Panc1 (cell line): ENCODE data around the gene ARID4A.

Experiments
- POLR2AphosphoS5 ChIP-seq: IDR thresholded peaks from 2 replicates; pipeline ENCODE4 v1.6.1; 2012; ENCODE audit warnings: mild to moderate bottlenecking, low read depth, low read length, moderate library complexity
- TCF7L2 ChIP-seq: IDR thresholded peaks from 2 replicates; pipeline ENCODE4 v1.6.1; 2011; ENCODE audit warnings: mild to moderate bottlenecking, low read depth, low read length, inconsistent platforms
- TF ChIP-seq, protein P1 (sequence below): fragments of 450-650 bp; IDR thresholded peaks from 2 replicates; pipeline ENCODE4 v1.5.1; 2017; ENCODE audit warnings: mild to moderate bottlenecking
- TF ChIP-seq, protein P2 (sequence below), 2 experiments: IDR thresholded peaks; 2 replicates each; pipeline ENCODE4 v1.6.1; 2011 to 2012; ENCODE audit warnings: low read depth in 2 of 2, control low read depth in 1 of 2, low read length in 1 of 2, mild to moderate bottlenecking in 1 of 2, moderate library complexity in 1 of 2; ENCODE audit not compliant: insufficient read depth in 1 of 2

DNA sequence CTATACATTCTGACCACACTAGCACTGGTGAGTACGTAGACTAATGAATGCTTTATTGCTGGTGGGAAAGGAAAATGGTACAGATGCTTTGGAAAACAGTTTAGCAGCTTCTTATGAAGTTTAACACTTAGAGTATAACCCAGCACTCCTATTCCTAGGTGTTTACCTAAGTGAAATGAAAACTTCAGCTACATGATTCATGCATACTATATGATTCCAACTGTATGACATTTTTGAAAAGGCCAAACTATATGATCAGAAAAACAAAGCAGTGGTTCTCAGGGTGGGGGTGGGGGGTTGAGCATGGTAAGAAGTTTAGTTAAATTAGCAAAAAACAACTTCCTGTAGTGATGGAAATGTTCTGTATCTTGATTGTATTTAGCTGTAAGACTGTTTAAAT, 22.1 kb upstream of the ARID4A start:
- TF ChIP-seq, protein P1, sequence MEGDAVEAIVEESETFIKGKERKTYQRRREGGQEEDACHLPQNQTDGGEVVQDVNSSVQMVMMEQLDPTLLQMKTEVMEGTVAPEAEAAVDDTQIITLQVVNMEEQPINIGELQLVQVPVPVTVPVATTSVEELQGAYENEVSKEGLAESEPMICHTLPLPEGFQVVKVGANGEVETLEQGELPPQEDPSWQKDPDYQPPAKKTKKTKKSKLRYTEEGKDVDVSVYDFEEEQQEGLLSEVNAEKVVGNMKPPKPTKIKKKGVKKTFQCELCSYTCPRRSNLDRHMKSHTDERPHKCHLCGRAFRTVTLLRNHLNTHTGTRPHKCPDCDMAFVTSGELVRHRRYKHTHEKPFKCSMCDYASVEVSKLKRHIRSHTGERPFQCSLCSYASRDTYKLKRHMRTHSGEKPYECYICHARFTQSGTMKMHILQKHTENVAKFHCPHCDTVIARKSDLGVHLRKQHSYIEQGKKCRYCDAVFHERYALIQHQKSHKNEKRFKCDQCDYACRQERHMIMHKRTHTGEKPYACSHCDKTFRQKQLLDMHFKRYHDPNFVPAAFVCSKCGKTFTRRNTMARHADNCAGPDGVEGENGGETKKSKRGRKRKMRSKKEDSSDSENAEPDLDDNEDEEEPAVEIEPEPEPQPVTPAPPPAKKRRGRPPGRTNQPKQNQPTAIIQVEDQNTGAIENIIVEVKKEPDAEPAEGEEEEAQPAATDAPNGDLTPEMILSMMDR: no peak
- TF ChIP-seq TCF7L2 (no peak), POLR2AphosphoS5 (no peak)
- TF ChIP-seq, protein P2, sequence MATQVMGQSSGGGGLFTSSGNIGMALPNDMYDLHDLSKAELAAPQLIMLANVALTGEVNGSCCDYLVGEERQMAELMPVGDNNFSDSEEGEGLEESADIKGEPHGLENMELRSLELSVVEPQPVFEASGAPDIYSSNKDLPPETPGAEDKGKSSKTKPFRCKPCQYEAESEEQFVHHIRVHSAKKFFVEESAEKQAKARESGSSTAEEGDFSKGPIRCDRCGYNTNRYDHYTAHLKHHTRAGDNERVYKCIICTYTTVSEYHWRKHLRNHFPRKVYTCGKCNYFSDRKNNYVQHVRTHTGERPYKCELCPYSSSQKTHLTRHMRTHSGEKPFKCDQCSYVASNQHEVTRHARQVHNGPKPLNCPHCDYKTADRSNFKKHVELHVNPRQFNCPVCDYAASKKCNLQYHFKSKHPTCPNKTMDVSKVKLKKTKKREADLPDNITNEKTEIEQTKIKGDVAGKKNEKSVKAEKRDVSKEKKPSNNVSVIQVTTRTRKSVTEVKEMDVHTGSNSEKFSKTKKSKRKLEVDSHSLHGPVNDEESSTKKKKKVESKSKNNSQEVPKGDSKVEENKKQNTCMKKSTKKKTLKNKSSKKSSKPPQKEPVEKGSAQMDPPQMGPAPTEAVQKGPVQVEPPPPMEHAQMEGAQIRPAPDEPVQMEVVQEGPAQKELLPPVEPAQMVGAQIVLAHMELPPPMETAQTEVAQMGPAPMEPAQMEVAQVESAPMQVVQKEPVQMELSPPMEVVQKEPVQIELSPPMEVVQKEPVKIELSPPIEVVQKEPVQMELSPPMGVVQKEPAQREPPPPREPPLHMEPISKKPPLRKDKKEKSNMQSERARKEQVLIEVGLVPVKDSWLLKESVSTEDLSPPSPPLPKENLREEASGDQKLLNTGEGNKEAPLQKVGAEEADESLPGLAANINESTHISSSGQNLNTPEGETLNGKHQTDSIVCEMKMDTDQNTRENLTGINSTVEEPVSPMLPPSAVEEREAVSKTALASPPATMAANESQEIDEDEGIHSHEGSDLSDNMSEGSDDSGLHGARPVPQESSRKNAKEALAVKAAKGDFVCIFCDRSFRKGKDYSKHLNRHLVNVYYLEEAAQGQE (IDR thresholded peaks at IDR 0.05; ENCODE audit: insufficient read depth in 1 of 2, low read depth in 2 of 2, low read length in 1 of 2): no peak
